SK-N-SH (cell line): Measurements from ENCODE around the gene IQSEC1. TPM values are rescaled to one million over a fixed set of nuclear protein-coding genes. Genes with fewer than 3 reads are reported as not detected.
A peak's percentile ranks its signal among the peaks of the same experiment; 100 is the strongest.

Experiments
- CTCF ChIA-PET: fragments of 300-600, 350-600 bp; formaldehyde crosslinking; extraction: SDS; loops from one replicate; lab custom pipeline; 2021; lab: Yijun Ruan, JAX
- POLR2A ChIA-PET: fragments of 350-600 bp; sonication (Branson Sonifier 250); formaldehyde crosslinking; extraction: SDS; loops from one replicate; lab custom pipeline; 2020; ENCODE audit warnings: antibody characterized with exemption, inconsistent platforms; lab: Yijun Ruan, JAX
- DNase-seq: peaks from one replicate; pipeline ENCODE4 v3.0.0; 2012
- H2AFZ ChIP-seq: fragments of 200-600 bp; sonication (generic); 2 replicates; pipeline ENCODE4 v1.8.1; 2016; ENCODE audit warnings: antibody characterized with exemption, mild to moderate bottlenecking, low read depth
- H3F3A ChIP-seq: fragments of 200-600 bp; sonication (generic); replicated peaks from 2 replicates; pipeline ENCODE3; 2016; ENCODE audit warnings: antibody characterized with exemption, mild to moderate bottlenecking; ENCODE audit not compliant: insufficient read depth
- H3K27ac ChIP-seq, 2 experiments: fragments of 200-500 bp in 1 of 2; fragments of 200-600 bp in 1 of 2; sonication (Bioruptor generic) in 1 of 2; sonication (generic), shearing (Covaris generic) in 1 of 2; 2 replicates each; pipeline versions ENCODE4 v1.5.1 to v1.6.1; 2014 to 2016; ENCODE audit warnings: low read depth in 2 of 2, inconsistent platforms in 1 of 2, low read length in 1 of 2, mild to moderate bottlenecking in 1 of 2, mixed read lengths in 1 of 2
- H3K27me3 ChIP-seq: fragments of 200-600 bp; sonication (generic), shearing (Covaris generic); 2 replicates; pipeline ENCODE4 v1.6.1; 2016; ENCODE audit warnings: mixed run types; ENCODE audit not compliant: insufficient read depth
- H3K36me3 ChIP-seq, 2 experiments: fragments of 200-500 bp in 1 of 2; fragments of 200-600 bp in 1 of 2; sonication (Bioruptor generic) in 1 of 2; sonication (generic) in 1 of 2; replicated peaks in 1 of 2; 2 replicates each; pipeline versions ENCODE3 to v1.5.1; 2014 to 2016; ENCODE audit warnings: low read length in 1 of 2, mild to moderate bottlenecking in 1 of 2; ENCODE audit not compliant: insufficient read depth in 2 of 2, control insufficient read depth in 1 of 2
- H3K4me1 ChIP-seq, 2 experiments: fragments of 200-500 bp in 1 of 2; fragments of 200-600 bp in 1 of 2; sonication (Bioruptor generic) in 1 of 2; sonication (generic), shearing (Covaris generic) in 1 of 2; 2 replicates each; pipeline versions ENCODE4 v1.5.1 to v1.6.1; 2014 to 2016; ENCODE audit warnings: low read depth in 1 of 2, low read length in 1 of 2, mixed run types in 1 of 2; ENCODE audit not compliant: insufficient read depth in 2 of 2, control insufficient read depth in 1 of 2
- H3K4me2 ChIP-seq: fragments of 200-600 bp; sonication (generic), shearing (Covaris generic); 2 replicates; pipeline ENCODE4 v1.6.1; 2017; ENCODE audit warnings: mixed run types
- H3K4me3 ChIP-seq, 2 experiments: fragments of 200-500 bp in 1 of 2; fragments of 200-600 bp in 1 of 2; sonication (Bioruptor generic) in 1 of 2; sonication (generic), shearing (Covaris generic) in 1 of 2; 2 replicates each; pipeline versions ENCODE4 v1.5.1 to v1.8.1; 2014 to 2016; ENCODE audit warnings: low read depth in 2 of 2, inconsistent platforms in 1 of 2, low read length in 1 of 2, mild to moderate bottlenecking in 1 of 2, mixed read lengths in 1 of 2, moderate library complexity in 1 of 2
- H3K79me2 ChIP-seq: fragments of 200-600 bp; sonication (generic); 2 replicates; pipeline ENCODE4 v1.8.1; 2017; ENCODE audit warnings: mild to moderate bottlenecking; ENCODE audit not compliant: insufficient read depth
- H3K9ac ChIP-seq: fragments of 200-600 bp; sonication (generic); 2 replicates; pipeline ENCODE4 v1.6.1; 2017; ENCODE audit warnings: mixed run types
- H3K9me2 ChIP-seq: fragments of 200-600 bp; sonication (generic); 2 replicates; pipeline ENCODE4 v1.6.1; 2017; ENCODE audit warnings: mixed run types
- H3K9me3 ChIP-seq: fragments of 200-600 bp; sonication (generic); 2 replicates; pipeline ENCODE4 v1.6.1; 2017; ENCODE audit warnings: mixed run types, mild to moderate bottlenecking, moderate library complexity
- H4K20me1 ChIP-seq: fragments of 200-600 bp; sonication (generic); 2 replicates; pipeline ENCODE4 v1.6.1; 2017; ENCODE audit warnings: mild to moderate bottlenecking, mixed run types; ENCODE audit not compliant: insufficient read depth
- CHD2 ChIP-seq: fragments of 150-350 bp; IDR thresholded peaks from 2 replicates; pipeline ENCODE4 v1.6.1; 2018; ENCODE audit warnings: low read length; ENCODE audit not compliant: partially characterized antibody
- EP300 ChIP-seq, 2 experiments: IDR thresholded peaks; 2 replicates each; pipeline versions ENCODE4 v1.4.0 to v1.6.1; 2012; ENCODE audit warnings: borderline replicate concordance in 1 of 2, low read depth in 1 of 2, low read length in 1 of 2
- EZH2phosphoT487 ChIP-seq: fragments of 200-600 bp; sonication (generic); IDR thresholded peaks from 2 replicates; pipeline ENCODE4 v1.6.1; 2017; ENCODE audit warnings: low read depth, mixed run types, mild to moderate bottlenecking, antibody characterized with exemption, moderate library complexity, borderline replicate concordance
- FOSL2 ChIP-seq: IDR thresholded peaks from 2 replicates; pipeline ENCODE4 v1.4.0; 2012; ENCODE audit warnings: low read depth, mild to moderate bottlenecking, moderate library complexity, borderline replicate concordance
- GABPA ChIP-seq: IDR thresholded peaks from 2 replicates; pipeline ENCODE4 v1.4.0; 2012; ENCODE audit warnings: low read depth, mild to moderate bottlenecking
- GATA2 ChIP-seq: sonication (generic); formaldehyde crosslinking; IDR thresholded peaks from 2 replicates; pipeline ENCODE4 v1.5.0; 2020; ENCODE audit warnings: mild to moderate bottlenecking, missing genetic modification reagents
- IRF3 ChIP-seq: fragments of 150-350 bp; IDR thresholded peaks from 2 replicates; pipeline ENCODE4 v1.6.1; 2016; ENCODE audit warnings: mild to moderate bottlenecking, low read depth, low read length
- MEF2A ChIP-seq: IDR thresholded peaks from 2 replicates; pipeline ENCODE4 v1.4.0; 2012; ENCODE audit warnings: low read depth, borderline replicate concordance
- MXI1 ChIP-seq: IDR thresholded peaks from 2 replicates; pipeline ENCODE4 v1.6.1; 2012; ENCODE audit warnings: mild to moderate bottlenecking, low read depth, low read length, improper control_type of control experiment
- PBX3 ChIP-seq: IDR thresholded peaks from 2 replicates; pipeline ENCODE4; 2012
- POLR2AphosphoS5 ChIP-seq: IDR thresholded peaks from 2 replicates; pipeline ENCODE4 v1.6.1; 2012; ENCODE audit warnings: low read depth, low read length
- RCOR1 ChIP-seq: fragments of 150-350 bp; IDR thresholded peaks from 2 replicates; pipeline ENCODE4 v1.6.1; 2017; ENCODE audit warnings: antibody characterized with exemption, low read length
- REST ChIP-seq: IDR thresholded peaks from 2 replicates; pipeline ENCODE4 v1.6.1; 2012; ENCODE audit warnings: mild to moderate bottlenecking, low read depth, low read length, moderate library complexity
- RFX5 ChIP-seq: IDR thresholded peaks from 2 replicates; pipeline ENCODE4 v1.6.1; 2012; ENCODE audit warnings: mild to moderate bottlenecking, improper control_type of control experiment, low read length
- RXRA ChIP-seq: IDR thresholded peaks from 2 replicates; pipeline ENCODE4 v1.4.0; 2012; ENCODE audit warnings: low read depth, mild to moderate bottlenecking, borderline replicate concordance
- SMC3 ChIP-seq: IDR thresholded peaks from 2 replicates; pipeline ENCODE4 v1.6.1; 2012; ENCODE audit warnings: low read depth, low read length, improper control_type of control experiment
- WGBS: methylation state at CpG from one replicate; pipeline ENCODE4 v1.1.6; 2017; ENCODE audit warnings: low lambda C conversion rate; 5-methylcytosine and 5-hydroxymethylcytosine counted together
- polyA plus RNA-seq, 3 experiments: library from polyadenylated mRNA; depleted of rRNA; stranded (reverse); fragments of >200 nt; gene quantifications; 2 replicates each; pipeline ENCODE4 v1.2.3, GENCODE V29; 2012
- TF ChIP-seq, protein P1 (sequence below): IDR thresholded peaks from 2 replicates; pipeline ENCODE4 v1.4.0; 2012; ENCODE audit warnings: low read depth

Gene IQSEC1
- polyA plus RNA-seq, 1 of the 3 experiments (the other 2 are of a cell fraction) = 6.2 TPM

GRCh38 chr3:12979947-12980487, 93.2 kb downstream of the IQSEC1 start (continued):
- no peak for TF ChIP-seq REST
- TF ChIP-seq GABPA = no peak
- TF ChIP-seq RXRA = no peak
- no peak for TF ChIP-seq RCOR1
- no peak for TF ChIP-seq EP300 (IDR thresholded peaks at IDR 0.05; ENCODE audit: borderline replicate concordance in 1 of 2, low read depth in 1 of 2, low read length in 1 of 2)
- no peak for TF ChIP-seq EZH2phosphoT487
- no peak for TF ChIP-seq CHD2
- TF ChIP-seq, protein P1, sequence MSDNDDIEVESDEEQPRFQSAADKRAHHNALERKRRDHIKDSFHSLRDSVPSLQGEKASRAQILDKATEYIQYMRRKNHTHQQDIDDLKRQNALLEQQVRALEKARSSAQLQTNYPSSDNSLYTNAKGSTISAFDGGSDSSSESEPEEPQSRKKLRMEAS = no peak
- TF ChIP-seq FOSL2 = no peak

- Histone ChIP-seq H3K9ac (no peak overlapping the region), H2AFZ (no peak overlapping the region), H3K79me2 (no peaks in the 10 kb centered on the region), H3K4me3 (no peak overlapping the region), H3K4me2 (no peak overlapping the region), H3F3A (no peaks in the 10 kb centered on the region), H3K9me3 (no peaks in the 10 kb centered on the region), H3K27ac (no peak overlapping the region), H3K9me2 (no peaks in the 10 kb centered on the region), H4K20me1 (no peaks in the 10 kb centered on the region), H3K4me1 (peaks cover 0 to 17% of the 10 kb centered on the region in 2 experiments; a peak in 1 of 4 replicates), H3K27me3 (no peaks in the 10 kb centered on the region), H3K36me3 (no peaks in the 10 kb centered on the region)
- POLR2A ChIA-PET = no interaction called here
- CTCF ChIA-PET = interaction anchor here (1.2 to 2.1 kb wide), 4 partner anchors 10 to 138 kb away, joined by 3 to 7 read pairs (median 4); partner anchors contain the start of gene RPL32
- 92% methylated on average over 19 of the region's 20 CpGs for WGBS
- no peak for DNase-seq
- TF ChIP-seq SMC3 = no peak
- no peak for TF ChIP-seq MEF2A
- no peak for TF ChIP-seq PBX3
- no peak for TF ChIP-seq RCOR1
- TF ChIP-seq POLR2AphosphoS5 = no peak
- TF ChIP-seq RFX5 = no peak
- TF ChIP-seq MXI1 = 0 out of 2 replicates have a peak, but pooled peaks have one; percentile 18
- peak; percentile 55; the same call in 1 of the 2 replicates for TF ChIP-seq GATA2 (CRISPR knock-in tag)
- TF ChIP-seq IRF3 = no peak
These were observed 93.9 kb downstream of the IQSEC1 start for GRCh38 chr3:12979151-12979946.
